ENCODE data around the gene PLEKHG5.

Gene PLEKHG5, protein sequence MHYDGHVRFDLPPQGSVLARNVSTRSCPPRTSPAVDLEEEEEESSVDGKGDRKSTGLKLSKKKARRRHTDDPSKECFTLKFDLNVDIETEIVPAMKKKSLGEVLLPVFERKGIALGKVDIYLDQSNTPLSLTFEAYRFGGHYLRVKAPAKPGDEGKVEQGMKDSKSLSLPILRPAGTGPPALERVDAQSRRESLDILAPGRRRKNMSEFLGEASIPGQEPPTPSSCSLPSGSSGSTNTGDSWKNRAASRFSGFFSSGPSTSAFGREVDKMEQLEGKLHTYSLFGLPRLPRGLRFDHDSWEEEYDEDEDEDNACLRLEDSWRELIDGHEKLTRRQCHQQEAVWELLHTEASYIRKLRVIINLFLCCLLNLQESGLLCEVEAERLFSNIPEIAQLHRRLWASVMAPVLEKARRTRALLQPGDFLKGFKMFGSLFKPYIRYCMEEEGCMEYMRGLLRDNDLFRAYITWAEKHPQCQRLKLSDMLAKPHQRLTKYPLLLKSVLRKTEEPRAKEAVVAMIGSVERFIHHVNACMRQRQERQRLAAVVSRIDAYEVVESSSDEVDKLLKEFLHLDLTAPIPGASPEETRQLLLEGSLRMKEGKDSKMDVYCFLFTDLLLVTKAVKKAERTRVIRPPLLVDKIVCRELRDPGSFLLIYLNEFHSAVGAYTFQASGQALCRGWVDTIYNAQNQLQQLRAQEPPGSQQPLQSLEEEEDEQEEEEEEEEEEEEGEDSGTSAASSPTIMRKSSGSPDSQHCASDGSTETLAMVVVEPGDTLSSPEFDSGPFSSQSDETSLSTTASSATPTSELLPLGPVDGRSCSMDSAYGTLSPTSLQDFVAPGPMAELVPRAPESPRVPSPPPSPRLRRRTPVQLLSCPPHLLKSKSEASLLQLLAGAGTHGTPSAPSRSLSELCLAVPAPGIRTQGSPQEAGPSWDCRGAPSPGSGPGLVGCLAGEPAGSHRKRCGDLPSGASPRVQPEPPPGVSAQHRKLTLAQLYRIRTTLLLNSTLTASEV

DNA sequence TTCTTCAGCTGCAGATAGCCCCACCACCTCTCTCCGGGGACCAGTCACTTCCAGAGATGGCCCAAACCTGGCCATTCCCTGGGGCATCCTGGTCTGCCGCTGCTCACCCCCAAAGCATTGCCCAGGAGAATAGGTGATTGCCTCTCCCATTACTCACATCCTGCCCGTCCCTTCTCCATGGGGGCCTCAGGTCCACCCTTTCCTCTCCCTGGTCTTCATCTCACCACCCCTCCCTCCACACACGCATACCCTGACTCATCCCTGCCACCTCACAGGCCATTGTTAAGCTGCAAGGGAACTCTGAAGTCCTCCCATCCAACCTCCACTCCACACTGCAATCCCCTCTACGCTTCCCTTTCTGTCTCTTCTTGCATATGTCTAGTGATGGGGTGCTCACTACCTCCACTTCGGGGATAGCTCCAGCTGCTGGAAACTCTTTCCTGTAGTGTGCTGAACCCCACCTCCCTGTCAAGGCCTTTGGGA is at the start of gene PLEKHG5:
Gene PLEKHG5 (minus strand): TSS at position 188 of the 483 bp plus-strand sequence. CDS start 14,096 bp downstream, outside the sequence.
- no peak for DNase-seq

DNA sequence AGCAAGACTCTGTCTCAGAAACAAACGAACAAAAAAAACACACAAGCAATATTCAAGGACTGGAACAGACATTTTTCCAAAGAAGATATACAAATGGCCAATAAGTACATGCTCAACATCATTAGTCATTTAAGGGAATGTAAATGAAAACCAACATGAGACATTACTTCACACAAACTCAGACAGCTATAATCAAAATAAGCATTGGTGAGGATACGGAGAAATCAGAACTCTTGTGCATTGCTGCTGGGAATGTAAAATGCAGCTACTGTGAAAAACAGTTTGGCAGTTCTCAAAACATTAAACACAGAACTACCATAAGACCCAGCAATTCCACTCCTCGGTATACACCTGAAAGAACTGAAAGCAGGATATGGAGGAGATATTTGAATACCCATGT is 47.5 kb upstream of the PLEKHG5 start:
- no peak for DNase-seq

DNA sequence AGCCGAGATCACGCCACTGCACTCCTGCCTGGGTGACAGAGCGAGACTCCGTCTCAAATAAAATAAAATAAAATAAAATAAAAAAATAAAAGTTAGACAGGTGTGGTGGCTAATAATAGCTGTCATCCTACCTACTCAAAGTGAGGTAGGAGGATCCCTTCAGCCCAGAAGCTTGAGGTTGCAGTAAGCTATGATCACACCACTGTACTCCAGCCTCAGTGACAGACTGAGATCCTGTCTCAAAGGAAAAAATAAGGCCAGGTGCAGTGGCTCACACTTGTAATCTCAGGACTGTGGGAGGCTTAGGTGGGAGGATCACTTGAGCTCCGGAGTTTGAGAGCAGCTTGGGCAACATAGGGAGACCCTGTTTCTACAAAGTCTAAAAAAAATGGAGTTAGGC is 44.8 kb upstream of the PLEKHG5 start:
- no peak for DNase-seq

DNA sequence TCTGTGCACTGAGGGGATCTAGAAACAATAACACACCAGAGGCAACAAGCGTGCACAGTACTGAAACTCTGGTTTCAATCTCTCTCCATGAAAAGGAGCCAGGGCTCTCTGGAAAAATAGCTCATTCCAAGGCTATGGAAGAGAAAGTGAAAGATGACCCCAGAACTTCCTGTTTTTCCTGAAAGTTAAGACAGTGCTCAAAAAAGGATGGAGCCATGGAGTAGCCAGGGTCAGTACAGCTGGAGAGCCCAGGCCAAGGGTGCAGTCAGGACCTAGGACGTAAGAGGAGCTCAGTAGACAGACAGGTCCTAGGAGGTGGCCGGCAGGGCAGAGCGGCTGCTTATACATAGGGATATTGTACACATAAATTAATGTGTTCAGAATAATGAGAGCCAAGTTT is 43.7 kb upstream of the PLEKHG5 start:
- DNase-seq: no peak

DNA sequence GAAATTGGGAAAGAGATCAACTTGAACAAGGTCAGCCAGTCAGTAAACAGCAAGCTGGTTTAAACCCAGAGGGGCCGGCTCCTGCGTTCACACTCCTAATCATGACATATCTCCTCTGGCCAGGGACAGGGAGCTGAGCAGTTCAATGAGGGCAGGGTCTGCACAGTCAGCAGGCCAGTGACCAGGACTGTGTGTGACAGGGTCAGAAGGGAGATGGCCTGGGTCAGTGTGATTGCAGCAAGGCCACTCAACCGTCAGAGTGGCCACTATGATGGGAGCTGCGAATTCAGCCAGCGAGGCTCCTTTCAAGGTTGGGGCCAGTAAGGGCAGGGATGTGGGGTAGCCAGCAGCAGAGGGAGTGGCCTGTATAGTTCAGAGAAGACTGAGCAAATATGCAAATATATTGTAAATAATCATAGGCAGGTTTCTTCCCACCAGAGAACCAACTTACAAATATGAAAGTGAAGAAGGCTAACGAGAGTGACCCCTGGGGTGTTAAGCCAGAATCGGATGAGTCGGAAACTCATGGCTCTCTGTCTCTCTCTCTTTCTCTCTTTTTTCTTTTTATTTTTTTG is 42.9 kb upstream of the PLEKHG5 start:
- DNase-seq: no peak

DNA sequence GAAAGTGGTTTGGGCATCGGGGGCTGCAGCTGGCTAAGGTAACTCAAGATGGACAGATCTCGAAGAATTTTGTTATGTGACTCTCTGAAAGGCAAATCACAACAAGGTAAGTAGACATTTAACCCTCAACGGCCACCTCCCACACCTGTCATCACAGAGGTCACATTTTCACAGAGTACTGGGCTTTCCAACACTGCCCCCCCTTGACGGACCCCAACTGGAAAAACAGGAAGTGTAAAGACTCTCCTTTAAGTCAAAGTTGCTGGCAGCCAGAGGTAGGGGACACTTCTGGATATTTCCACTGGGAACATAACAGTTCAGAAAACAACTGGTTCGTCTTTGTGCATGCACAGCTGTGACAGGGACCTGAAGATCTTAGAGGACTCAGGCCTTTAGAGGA is 40.5 kb upstream of the PLEKHG5 start:
- no peak for DNase-seq

DNA sequence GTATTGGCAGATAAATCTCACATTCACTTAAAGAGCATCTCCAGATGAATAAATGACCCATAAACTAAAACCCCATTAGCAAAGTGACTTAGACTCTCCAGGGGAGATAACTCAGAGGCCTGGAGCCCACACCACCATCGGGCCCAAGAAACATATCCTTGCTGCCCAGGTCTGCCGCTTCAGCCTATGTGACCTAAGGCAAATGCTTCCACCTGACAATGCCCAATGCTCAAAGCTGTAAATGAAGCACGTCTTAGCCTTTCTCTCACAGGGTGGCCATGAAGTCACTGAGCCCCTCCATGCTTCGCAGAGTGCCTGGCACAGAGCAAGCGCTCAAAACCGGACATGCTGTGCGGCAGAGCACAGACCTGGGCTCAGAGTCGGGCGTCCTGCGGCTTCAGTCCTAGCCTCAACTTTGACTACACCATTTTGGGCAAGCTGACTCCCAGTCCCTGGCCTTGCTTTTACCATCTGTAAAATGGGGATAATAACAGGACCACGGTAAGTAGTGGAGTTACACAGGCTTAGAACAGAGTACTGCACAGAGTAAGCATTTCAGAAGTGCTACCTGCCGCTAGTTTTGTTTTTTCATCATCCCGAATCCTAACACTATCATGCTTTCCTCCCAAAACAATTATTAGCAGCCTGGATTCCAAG is 39.2 kb upstream of the PLEKHG5 start:
- DNase-seq: no peak

DNA sequence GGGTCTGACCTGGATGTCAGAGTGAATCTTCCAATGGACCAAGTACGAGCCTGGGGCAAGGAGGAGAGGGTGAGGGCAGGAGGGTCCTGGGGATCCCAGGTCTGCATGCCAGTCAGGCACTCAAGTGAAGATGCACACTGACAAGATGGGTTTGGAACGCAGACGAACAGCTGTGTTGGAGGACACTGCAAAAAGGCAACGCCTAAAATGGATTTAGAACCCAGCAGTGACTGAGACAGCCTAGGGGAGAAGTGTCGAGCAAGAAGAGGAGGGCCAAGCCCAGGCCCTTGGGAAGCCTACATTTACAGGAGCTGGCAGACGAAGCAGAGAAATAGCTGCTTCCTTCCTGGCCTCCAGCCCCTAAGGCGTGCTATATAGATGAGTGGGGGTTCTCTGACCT is 37.0 kb upstream of the PLEKHG5 start:
- DNase-seq: no peak

DNA sequence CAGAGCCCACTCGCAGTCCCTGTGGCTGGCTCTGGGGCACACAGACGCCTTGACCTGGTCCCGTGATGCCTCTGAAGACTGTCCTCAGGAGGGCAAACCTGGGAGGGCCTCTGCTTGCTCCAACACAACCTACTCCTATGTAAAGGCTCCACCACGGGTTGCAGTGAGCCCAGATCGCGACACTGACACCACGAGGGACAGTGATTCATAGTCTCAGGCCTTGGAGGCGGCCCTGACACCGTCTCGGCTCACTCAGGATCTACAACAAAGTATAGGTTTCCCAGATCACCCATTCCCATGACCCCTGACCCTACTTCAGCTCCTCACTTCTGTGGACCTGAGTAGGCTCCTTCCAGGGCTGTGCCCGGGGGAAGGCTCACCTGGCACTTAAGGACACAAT is 34.8 kb upstream of the PLEKHG5 start:
- DNase-seq: no peak

DNA sequence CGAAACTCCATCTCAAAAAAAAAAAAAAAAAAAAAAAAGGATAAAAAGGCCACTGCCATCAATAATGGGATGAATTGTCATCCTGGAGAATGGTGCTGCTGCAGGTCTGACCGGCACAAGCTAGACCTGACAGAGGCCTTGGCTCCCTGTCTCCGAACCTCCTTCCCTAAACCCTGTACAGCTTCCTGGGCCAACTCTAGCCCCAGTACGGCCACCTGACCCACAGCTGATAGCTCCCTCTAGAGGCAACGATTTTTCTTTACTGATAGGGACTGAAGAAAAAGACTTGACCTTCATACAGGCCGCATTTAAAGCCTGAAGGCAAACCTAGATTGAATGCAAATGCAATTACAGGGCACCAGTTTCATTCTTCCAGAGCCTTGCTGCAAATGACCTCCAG is 32.1 kb upstream of the PLEKHG5 start:
- DNase-seq: no peak

DNA sequence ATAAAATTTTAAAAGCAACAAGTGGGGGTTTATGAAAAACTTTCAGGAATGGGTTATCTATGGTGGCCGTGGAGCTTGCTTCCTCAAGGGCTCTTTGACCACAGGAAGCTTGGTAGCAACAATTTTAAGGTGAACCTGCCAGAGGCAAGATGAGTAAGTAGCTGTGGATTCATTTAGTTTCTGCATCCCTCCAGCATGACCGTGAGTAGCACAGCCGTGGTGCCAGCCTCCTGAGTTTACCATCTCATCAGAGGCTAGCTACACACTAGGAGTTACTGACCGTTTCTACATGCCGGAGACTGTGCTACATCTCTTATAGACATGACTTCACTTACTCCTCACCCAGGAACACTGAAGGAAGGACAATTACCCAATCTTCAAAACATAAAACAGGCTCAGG is 30.1 kb upstream of the PLEKHG5 start:
- DNase-seq: no peak

DNA sequence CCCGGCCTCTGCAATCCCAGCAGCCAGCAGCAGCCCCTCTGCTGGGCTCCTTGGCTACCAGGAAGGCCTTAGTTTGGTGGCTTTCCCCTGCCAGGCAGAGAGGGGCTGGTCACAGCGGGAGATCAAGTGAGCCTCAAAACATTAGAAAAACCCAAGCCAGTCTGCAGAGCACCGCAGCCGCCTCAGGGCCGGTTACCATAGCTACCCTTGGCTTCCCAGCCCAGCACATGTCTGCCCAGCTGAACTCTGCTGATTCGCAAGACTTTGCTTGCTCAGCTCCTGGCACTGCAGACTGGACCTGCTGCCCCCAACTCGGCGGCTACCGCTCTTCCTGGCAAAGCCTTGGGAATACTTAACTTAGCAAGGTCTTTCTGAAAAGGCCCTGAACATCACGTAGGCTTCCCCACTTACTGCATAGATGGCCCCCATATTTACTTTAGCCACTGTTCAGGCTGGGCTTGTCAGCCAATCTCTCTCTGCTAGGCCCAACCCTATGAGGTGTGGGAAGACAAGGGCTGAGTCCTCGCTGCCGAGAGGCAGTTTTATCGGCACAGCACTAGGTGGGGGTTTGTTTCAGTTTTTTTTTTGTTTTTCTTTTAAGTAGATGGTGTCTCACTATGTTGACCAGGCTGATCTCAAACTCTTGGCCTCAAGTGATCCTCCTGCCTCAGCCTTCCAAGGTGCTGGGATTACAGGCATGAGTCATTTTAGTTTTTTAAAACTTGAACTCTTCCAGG is 28.6 kb upstream of the PLEKHG5 start:
- no peak for DNase-seq

DNA sequence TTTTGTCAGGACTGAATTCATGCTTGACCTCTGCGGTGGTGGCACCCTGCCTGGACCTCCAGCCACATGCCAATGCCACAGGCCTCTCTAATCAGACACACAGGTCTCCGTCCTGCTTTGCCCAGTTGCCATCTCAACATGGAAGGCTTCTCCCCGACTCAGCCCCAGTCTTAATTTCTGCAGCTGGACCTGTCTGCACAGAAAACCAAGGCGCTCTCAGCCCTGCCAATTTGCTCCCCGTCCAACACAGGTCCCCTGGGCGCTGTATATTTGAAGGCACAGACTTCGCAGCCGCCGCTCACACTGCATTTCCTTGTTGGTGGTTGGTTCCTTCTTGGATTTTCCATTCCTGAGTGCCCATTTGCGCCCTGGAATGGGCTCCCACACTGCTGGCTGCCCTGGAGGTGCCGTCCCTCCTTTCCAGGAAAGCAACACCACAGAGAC is 28.0 kb upstream of the PLEKHG5 start:
- no peak for DNase-seq

DNA sequence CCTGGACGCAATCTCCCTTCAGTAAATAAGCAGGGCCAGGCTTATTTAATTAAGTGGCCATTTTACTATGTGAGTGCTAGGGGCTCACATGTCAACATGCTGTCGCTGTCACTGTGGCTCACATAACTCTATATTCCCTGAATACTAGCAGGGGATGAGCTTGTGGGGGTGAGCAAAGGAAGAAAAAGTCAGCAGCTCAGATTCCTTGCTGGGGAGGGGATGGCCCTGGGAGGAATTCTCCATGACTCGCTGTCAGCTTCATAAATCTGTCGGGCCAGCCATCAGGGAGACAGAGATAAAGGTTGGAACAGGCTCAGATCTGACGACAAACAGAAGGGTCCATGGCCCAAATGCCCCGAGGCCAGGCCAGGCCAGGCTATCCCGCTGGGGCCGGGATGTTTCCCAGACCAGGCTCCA is 26.0 kb upstream of the PLEKHG5 start:
- DNase-seq: no peak

DNA sequence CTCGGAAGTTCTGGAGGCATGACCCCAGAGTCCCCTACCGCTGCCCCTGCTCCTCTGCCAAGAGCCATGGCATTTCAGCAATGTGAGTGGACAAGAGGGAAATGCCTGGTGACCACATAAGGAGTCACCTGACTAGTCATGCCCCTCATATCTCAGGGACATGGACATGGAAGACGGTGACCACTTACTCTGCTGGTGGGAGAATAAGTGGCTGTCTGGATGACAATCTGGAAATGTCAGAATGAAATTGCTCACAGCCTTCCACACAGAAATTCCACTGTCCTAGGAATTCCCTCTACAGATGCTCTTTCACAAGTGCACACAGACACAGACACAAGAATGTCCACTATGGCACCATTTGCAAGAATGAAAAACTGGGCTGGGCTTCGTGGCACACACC is 24.3 kb upstream of the PLEKHG5 start:
- no peak for DNase-seq

DNA sequence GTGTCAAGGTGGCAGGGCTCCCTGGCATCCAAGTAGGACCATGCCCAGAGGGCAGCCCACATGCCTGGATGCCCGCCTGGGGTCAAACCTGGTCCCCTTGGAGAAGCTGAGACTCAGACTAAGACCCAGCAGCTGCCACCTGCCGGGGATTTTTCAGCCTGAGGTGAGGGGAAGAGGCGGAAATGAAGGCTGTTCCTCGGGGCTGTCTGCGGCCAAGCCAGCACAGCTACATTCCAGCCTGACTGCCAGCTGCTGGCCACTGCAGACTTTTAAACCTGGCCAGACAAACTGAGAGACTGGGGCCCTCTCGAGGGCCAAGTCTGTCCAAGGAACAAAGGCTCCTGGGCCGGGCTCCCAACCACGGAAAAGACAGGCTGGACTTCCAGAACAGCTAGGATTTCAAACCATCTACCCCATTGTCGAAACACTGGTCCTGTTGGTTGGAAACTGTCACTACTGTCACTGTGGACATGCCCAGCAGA is 21.9 kb upstream of the PLEKHG5 start:
- DNase-seq: no peak

DNA sequence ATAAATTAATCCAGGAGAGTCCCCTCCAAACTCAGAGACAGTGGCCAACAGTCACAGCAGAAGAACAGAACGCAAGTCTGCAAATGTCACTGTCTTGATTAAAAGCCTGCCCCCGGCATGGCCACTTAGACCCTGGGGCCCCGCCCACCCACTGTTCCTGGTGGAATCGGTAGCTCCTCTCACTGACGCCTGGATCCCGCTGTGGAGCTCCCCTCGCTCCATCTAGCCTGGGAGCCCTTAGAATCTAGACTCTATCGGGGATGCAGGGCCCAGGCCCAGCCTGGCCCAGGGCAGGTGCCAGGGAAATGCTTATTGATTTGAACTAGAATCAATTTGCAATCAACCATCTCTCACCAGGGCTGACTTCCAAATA is 21.4 kb upstream of the PLEKHG5 start:
- no peak for DNase-seq

DNA sequence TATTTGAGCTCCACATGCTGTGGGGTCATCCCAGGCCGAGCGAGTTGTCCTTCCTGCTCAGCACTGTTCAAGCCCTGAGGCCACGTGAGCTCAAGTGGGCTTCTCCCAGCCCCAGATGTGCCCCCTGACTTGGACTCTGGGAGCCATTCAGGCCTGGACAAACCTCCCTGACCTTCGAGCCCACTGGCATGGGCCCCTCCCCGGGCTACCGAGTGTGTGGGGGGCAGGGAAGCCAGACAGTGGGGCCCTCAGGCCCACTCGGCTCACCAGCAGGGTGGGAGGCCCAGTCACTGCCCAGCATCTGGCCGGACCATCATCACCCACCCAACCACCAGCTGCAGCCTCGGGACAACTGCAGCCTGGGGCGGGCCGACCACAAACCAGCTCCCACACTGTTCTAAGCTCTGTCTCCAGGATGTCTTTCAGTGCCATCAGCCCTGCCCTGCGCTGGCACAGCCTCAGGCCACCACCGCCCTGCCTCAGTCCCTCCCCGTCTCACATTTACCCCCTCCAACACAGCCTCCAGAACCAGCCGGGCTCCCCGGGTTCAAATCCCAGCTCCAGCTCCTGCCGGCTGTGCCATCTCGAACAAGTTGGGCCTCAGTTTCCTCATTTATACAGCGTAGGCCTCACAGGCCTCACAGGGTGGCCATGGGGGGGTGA is 20.9 kb upstream of the PLEKHG5 start:
- DNase-seq: no peak

DNA sequence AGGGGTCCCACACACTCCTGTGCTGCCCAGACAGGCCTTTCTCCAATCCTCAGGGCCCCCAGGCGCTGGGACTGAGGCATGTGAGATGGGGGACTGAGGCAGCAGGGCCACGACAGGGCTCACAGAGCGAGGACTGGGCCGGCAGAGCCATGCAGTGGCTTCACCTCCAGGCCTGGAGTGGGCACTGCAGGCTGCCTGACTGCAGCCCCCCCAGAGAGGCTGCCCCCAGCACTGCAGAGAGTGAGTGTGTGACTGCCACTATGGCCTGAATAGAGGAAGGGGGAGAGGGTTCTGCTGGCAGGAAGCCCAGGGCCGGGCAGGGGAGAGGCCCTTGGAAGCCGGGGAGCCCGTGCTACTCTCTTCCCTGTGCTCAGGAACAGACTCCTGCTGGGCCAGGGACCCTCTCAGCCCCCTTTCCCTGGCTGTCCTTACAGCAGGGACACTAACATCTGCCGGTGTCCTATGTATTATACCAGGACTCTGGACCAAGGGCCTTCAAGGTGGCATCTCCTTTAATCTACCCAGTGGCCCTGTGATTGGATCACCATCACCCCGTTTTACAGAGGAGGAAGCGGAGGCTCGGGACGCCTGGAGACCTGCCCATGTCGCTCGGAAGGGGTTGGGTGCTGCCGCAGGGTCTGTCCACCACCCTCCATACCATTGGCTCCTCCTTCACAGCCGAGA is 20.2 kb upstream of the PLEKHG5 start:
- DNase-seq: no peak

DNA sequence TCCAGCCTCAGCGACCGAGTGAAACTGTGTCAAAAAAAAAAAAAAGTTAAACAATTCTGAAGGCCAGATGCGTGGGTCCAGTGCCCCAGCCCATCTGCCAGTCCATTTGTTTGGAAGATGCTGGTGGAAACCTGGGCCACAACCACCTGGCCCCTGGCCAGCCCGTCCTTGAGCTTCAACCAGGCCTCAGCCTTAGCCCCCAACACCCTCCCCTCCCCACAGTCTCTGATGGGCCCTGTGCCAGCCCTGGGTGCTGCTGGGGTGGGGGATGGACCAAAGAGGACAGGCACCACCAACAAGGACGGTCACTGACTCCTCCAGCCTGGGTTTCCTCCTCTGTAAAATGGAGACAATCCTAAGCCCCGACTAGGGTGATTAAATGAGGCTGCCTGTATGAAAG is 19.6 kb upstream of the PLEKHG5 start:
- no peak for DNase-seq

DNA sequence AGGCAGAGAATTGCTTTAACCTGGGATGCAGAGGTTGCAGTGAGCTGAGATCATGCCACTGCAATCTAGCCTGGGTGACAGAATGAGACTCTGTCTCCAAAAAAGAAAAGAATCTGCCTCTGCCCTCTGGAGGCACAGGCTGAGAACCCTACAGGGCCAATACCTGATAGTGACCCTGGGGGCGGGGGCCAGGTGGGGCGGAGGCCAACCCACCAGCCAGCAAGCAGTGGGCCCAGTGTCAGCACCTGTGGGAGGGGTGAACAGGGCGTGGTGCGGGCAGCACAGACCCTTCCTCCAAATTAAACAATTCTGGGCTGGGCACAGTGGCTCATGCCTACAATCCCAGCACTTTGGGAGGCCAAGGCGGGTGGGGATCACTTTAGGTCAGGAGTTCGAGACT is 19.0 kb upstream of the PLEKHG5 start:
- DNase-seq: no peak
